Trophoblast cell (in vitro differentiated cells and primary cell): ENCODE data around the gene ANKS1B.
"Not testable (repeated sequence)": the region's sequence is repeated elsewhere in the genome, so short reads cannot be mapped to it uniquely, and the experiment has no call there.

Source experiments
- DNase-seq, 2 donors: peaks; one replicate each; pipeline ENCODE4 v3.0.0-alpha.2; 2016
- H2AFZ ChIP-seq: 2 replicates; pipeline ENCODE4 v1.6.1; 2013; ENCODE audit warnings: low read length, moderate library complexity, mild to moderate bottlenecking; ENCODE audit not compliant: insufficient read depth, poor library complexity
- H2AK5ac ChIP-seq: 2 replicates; pipeline ENCODE4 v1.6.1; 2013; ENCODE audit warnings: mild to moderate bottlenecking, low read length
- H2BK120ac ChIP-seq: 2 replicates; pipeline ENCODE4 v1.6.1; 2013; ENCODE audit warnings: low read length, mild to moderate bottlenecking, moderate library complexity; ENCODE audit not compliant: insufficient read depth, poor library complexity
- H2BK12ac ChIP-seq: 2 replicates; pipeline ENCODE4 v1.6.1; 2013; ENCODE audit warnings: mild to moderate bottlenecking, low read length, moderate library complexity
- H2BK5ac ChIP-seq: 2 replicates; pipeline ENCODE4 v1.6.1; 2013; ENCODE audit warnings: low read length, low read depth, moderate library complexity, mild to moderate bottlenecking; ENCODE audit not compliant: poor library complexity
- H3K14ac ChIP-seq: 2 replicates; pipeline ENCODE4 v1.6.1; 2013; ENCODE audit warnings: mild to moderate bottlenecking, low read length
- H3K18ac ChIP-seq: 2 replicates; pipeline ENCODE4 v1.6.1; 2013; ENCODE audit warnings: mild to moderate bottlenecking, low read length
- H3K23ac ChIP-seq: 2 replicates; pipeline ENCODE4 v1.6.1; 2013; ENCODE audit warnings: low read length
- H3K27ac ChIP-seq: 2 replicates; pipeline ENCODE4 v1.5.1; 2013; ENCODE audit warnings: low read depth, mild to moderate bottlenecking, inconsistent platforms, low read length, moderate library complexity
- H3K27me3 ChIP-seq: 2 replicates; pipeline ENCODE4 v1.6.1; 2013; ENCODE audit warnings: inconsistent platforms, mild to moderate bottlenecking, low read length, moderate library complexity; ENCODE audit not compliant: insufficient read depth
- H3K36me3 ChIP-seq, 2 experiments: 1 replicate in 1 of 2; 2 replicates in 1 of 2; pipeline ENCODE4 v1.6.1; 2013; ENCODE audit warnings: low read length in 2 of 2, mild to moderate bottlenecking in 2 of 2, moderate library complexity in 1 of 2; ENCODE audit not compliant: insufficient read depth in 2 of 2, control insufficient read depth in 1 of 2
- H3K4ac ChIP-seq: 2 replicates; pipeline ENCODE4 v1.6.1; 2013; ENCODE audit warnings: low read depth, mild to moderate bottlenecking, low read length, moderate library complexity
- H3K4me1 ChIP-seq, 2 experiments: 1 replicate in 1 of 2; 2 replicates in 1 of 2; pipeline ENCODE4 v1.6.1; 2013; ENCODE audit warnings: low read length in 2 of 2, mild to moderate bottlenecking in 2 of 2, moderate library complexity in 1 of 2; ENCODE audit not compliant: insufficient read depth in 2 of 2, control insufficient read depth in 1 of 2
- H3K4me2 ChIP-seq: 2 replicates; pipeline ENCODE4 v1.6.1; 2013; ENCODE audit warnings: inconsistent platforms, mild to moderate bottlenecking, low read length, moderate library complexity
- H3K4me3 ChIP-seq: 2 replicates; pipeline ENCODE4 v1.5.1; 2013; ENCODE audit warnings: mild to moderate bottlenecking, low read depth, low read length, inconsistent platforms
- H3K79me1 ChIP-seq: one replicate; pipeline ENCODE4 v1.6.1; 2013; ENCODE audit warnings: low read length
- H3K79me2 ChIP-seq: 2 replicates; pipeline ENCODE4 v1.6.1; 2013; ENCODE audit warnings: low read length, mild to moderate bottlenecking; ENCODE audit not compliant: control insufficient read depth, insufficient read depth, poor library complexity
- H3K9ac ChIP-seq: 2 replicates; pipeline ENCODE4 v1.6.1; 2013; ENCODE audit warnings: mild to moderate bottlenecking, low read length
- H3K9me3 ChIP-seq: 2 replicates; pipeline ENCODE4 v1.6.1; 2013; ENCODE audit warnings: low read depth, mild to moderate bottlenecking, control low read depth, inconsistent platforms, low read length; ENCODE audit not compliant: insufficient read depth
- H4K12ac ChIP-seq: 2 replicates; pipeline ENCODE4 v1.6.1; 2013; ENCODE audit warnings: low read depth, mild to moderate bottlenecking, low read length, moderate library complexity
- H4K8ac ChIP-seq: 2 replicates; pipeline ENCODE4 v1.6.1; 2013; ENCODE audit warnings: low read depth, mild to moderate bottlenecking, low read length, moderate library complexity
- H4K91ac ChIP-seq: one replicate; pipeline ENCODE4 v1.6.1; 2013; ENCODE audit warnings: low read depth, mild to moderate bottlenecking, low read length, moderate library complexity
- WGBS: extraction: QIAGEN DNeasy Blood & Tissue Kit; methylation state at CpG from one replicate; pipeline ENCODE4 v1.1.7; 2013; ENCODE audit warnings: missing lambda C conversion rate; ENCODE audit not compliant: insufficient read length, insufficient coverage; ENCODE audit errors: extremely low coverage; 5-methylcytosine and 5-hydroxymethylcytosine counted together

The ANKS1B gene

DNA sequence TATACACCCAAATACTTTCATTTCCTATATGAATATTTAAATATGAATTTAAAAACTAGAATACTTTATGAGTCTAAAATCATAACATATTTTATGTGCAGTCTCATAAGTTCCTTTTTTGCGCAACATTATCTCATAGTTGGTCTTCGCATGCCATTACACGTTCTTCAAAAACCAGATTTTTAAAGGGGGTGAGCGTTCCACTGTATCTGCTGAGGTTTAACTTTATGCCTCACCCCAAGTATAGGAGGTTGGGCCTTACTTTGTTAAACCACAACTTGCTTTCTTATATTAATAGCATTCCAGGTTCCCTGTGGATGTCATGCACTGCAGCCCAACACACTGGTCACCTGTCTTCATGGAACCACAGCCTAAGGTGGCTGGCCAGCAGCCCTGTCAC, 1221.1 kb downstream of the ANKS1B start:
- Histone ChIP-seq H3K27ac (no peak overlapping the region), H4K91ac (no peak overlapping the region)
- WGBS = no CpG with 5 or more reads among the region's 4 CpGs

DNA sequence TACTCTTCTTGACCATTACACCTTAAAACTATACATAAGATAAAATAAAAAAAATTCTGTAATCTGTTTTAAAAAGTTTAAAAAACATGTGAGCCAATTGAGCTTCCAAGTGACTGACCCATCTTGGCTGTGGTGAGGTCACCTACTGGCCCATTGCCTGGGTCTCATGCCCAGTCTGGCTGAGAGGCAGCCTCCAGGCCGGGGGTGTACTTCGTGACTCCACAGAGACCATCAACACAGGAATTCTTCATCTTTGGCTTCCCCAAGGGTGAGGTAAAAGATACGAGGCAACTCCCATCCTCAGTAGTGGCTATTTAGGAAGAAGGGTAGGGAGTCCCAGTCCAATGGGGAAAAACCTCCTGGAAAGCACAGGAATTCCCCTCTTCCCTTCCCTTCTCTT, 1226.4 kb downstream of the ANKS1B start:
- Histone ChIP-seq H2AFZ (no peak overlapping the region), H3K23ac (no peak overlapping the region), H3K9me3 (no peaks in the 10 kb centered on the region), H2BK5ac (no peak overlapping the region), H3K4ac (no peak overlapping the region), H3K36me3 (no peaks in the 10 kb centered on the region), H3K4me2 (no peak overlapping the region), H4K91ac (no peak overlapping the region), H2BK120ac (no peak overlapping the region), H4K12ac (no peak overlapping the region), H3K9ac (no peak overlapping the region), H3K27me3 (no peaks in the 10 kb centered on the region), H4K8ac (no peak overlapping the region), H3K18ac (no peak overlapping the region), H3K14ac (no peak overlapping the region), H2AK5ac (no peak overlapping the region), H3K79me1 (no peaks in the 10 kb centered on the region), H3K27ac (no peak overlapping the region), H2BK12ac (no peak overlapping the region), H3K4me1 (no peaks in the 10 kb centered on the region), H3K79me2 (no peaks in the 10 kb centered on the region), H3K4me3 (no peak overlapping the region)
- no peak for DNase-seq
- WGBS = no CpG with 5 or more reads among the region's 3 CpGs

More for the DNA sequence above, 1221.1 kb downstream of the ANKS1B start:
- Histone ChIP-seq H2BK5ac (no peak overlapping the region), H3K79me2 (no peaks in the 10 kb centered on the region), H2AFZ (no peak overlapping the region), H4K12ac (no peak overlapping the region), H3K27me3 (no peaks in the 10 kb centered on the region), H3K4ac (no peak overlapping the region), H4K8ac (no peak overlapping the region), H3K4me2 (no peak overlapping the region), H3K4me1 (no peaks in the 10 kb centered on the region), H3K18ac (no peak overlapping the region), H3K9me3 (no peaks in the 10 kb centered on the region), H3K79me1 (no peaks in the 10 kb centered on the region), H3K23ac (no peak overlapping the region), H3K36me3 (no peaks in the 10 kb centered on the region), H3K14ac (no peak overlapping the region), H3K4me3 (no peak overlapping the region), H2BK12ac (no peak overlapping the region), H2BK120ac (no peak overlapping the region), H3K9ac (no peak overlapping the region), H2AK5ac (no peak overlapping the region)
- no peak for DNase-seq

DNA sequence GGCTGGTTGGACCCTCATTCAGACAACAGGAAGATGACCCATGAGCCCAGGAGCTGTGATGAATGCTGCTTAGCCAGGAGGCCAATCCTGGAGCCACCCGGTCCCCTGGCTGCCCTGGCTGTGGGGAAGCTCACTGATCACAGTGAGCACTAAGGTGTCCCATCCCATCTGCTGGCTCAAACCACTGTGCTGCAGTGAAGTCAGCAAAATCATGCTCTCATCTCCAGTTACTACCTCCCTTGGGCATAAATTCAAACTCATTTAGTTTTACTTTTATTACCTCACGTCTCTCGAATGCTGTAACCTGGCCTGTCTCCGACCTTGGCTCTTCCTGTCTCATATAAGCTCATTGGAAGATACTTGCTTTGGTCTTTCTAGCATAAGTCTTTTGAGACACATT, 1227.3 kb downstream of the ANKS1B start:
- no peak overlapping the region for H3K23ac ChIP-seq
- no peak overlapping the region for H3K18ac ChIP-seq
- H3K4me2 ChIP-seq = no peak overlapping the region
- H2BK120ac ChIP-seq = no peak overlapping the region
- H3K79me2 ChIP-seq = no peaks in the 10 kb centered on the region
- no peak overlapping the region for H2BK12ac ChIP-seq
- H4K8ac ChIP-seq = no peak overlapping the region
- H3K79me1 ChIP-seq = no peaks in the 10 kb centered on the region
- H2BK5ac ChIP-seq = no peak overlapping the region
- H3K4me3 ChIP-seq = no peak overlapping the region
- H3K9me3 ChIP-seq = no peaks in the 10 kb centered on the region
- no peak overlapping the region for H3K27ac ChIP-seq
- no peak overlapping the region for H3K9ac ChIP-seq
- no peak overlapping the region for H2AK5ac ChIP-seq
- H3K4ac ChIP-seq = no peak overlapping the region
- no CpG with 5 or more reads among the region's 4 CpGs for WGBS
- no peak overlapping the region for H3K14ac ChIP-seq
- H4K12ac ChIP-seq = no peak overlapping the region
- no peak for DNase-seq
- H3K27me3 ChIP-seq = no peaks in the 10 kb centered on the region
- H2AFZ ChIP-seq = no peak overlapping the region
- H3K36me3 ChIP-seq = no peaks in the 10 kb centered on the region
- H4K91ac ChIP-seq = no peak overlapping the region
- H3K4me1 ChIP-seq = no peaks in the 10 kb centered on the region

DNA sequence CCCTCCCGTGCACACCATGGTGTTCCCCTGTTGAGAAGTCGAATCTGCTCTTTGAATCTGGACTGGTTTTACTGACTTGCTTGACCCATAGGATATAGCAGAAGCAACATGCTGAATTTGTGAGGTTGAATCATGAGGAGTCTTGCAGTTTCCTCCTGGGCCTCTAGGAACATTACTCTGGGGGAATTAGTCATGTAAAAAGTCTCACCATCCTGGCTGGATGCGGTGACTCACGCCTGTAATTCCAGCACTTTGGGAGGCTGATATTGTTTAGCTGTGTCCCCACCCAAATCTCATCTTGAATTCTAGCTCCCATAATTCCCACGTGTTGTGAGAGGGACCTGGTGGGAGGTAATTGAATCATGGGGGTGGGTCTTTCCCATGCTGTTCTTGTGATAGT, 1228.9 kb downstream of the ANKS1B start:
- H3K9me3 ChIP-seq, H3K23ac ChIP-seq, H3K18ac ChIP-seq, H3K4me2 ChIP-seq, H3K79me1 ChIP-seq, H3K27me3 ChIP-seq, H2BK5ac ChIP-seq, H2BK12ac ChIP-seq, H2AFZ ChIP-seq, H4K91ac ChIP-seq, H3K4ac ChIP-seq, H4K8ac ChIP-seq, H3K4me3 ChIP-seq, H3K14ac ChIP-seq, H3K79me2 ChIP-seq, H3K4me1 ChIP-seq, H2BK120ac ChIP-seq, H4K12ac ChIP-seq, H3K36me3 ChIP-seq, H3K27ac ChIP-seq, H2AK5ac ChIP-seq, H3K9ac ChIP-seq: not testable (repeated sequence)
- DNase-seq = peak in 1 of 2 donors; percentile 12
- no CpG with 5 or more reads among the region's 5 CpGs for WGBS
